GM21526 (cell line): ENCODE data around the gene TESK1.
"Not testable (repeated sequence)": the region's sequence is repeated elsewhere in the genome, so short reads cannot be mapped to it uniquely, and the experiment has no call there.

Source experiments
- ATAC-seq: cut with Tn5 transposase; IDR thresholded peaks from one replicate; pipeline ENCODE4 v1.9.1; 2021; ENCODE audit warnings: moderate library complexity; ENCODE audit not compliant: unreplicated experiment, low FRiP score

TESK1 gene

DNA sequence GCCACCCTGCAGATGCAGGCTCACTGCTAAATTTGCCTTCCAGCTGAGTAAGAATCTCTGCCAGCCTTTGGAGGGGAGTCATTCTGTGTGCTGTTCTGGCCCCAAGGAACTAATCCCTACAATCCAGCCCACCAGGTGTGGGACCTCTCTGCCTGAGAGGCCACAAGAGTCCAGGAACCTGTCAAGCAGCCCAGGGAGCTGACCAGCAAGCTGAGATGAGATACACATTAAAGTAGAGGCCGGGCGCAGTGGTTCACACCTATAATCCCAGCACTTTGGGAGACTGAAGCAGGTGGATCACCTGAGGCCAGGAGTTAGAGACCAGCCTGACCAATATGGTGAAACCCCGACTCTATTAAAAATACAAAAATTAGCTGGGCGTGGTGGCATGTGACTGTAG lies 7.0 kb downstream of the TESK1 start:
- not testable (repeated sequence) for ATAC-seq

DNA sequence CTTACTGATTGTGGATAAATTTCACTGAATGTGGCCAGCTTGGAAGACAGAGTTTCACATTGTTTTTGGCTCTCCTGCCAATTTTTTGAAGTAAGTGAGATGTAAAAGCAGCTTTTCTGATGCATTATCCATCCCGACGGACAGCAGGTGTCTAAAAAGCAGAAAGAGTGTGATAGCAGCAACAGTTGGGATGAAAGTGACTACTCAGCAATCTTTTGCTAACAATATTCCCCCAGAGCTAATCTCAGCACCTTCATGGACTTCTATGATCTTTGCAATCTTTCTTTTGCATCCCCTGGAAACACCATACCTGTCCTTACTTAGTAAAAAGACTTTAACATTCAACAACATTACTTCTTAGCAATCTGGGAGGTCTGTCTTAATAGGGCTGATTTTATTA lies 7.8 kb downstream of the TESK1 start:
- no peak for ATAC-seq

DNA sequence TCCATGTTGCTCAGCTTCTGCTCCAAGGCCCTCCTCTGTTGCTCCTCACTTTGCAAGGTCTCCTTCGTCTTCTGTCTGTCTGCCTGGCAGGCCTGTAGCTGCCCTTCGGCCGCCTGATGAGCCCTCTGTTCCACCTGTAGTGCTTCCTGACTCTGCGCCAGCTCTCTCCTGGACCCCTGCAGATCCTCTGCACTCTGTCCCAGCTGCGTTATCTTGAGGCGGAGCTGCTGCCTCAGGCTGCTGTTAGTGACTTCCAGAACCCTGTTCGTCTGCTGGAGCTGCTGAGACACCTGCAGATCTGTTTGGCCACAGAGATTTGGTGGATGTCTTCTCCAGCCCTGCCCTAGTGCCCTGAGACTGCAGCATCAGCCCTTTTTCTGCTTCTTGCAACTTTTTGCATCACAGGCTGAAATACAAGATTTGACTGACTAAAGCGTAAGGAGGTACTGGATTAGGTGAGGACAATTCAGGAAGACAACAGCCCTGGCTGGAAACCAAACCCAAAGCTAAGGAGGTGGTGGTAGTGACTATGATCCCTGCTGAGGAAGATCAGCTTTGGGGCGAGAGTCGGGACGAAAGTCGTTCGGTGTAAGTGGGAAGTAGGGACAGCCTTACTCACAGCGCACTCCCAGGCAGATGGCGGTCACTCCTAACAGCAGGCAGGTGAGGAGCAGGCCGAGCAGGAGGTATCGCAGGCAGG lies 11.1 kb downstream of the TESK1 start:
- no peak for ATAC-seq

DNA sequence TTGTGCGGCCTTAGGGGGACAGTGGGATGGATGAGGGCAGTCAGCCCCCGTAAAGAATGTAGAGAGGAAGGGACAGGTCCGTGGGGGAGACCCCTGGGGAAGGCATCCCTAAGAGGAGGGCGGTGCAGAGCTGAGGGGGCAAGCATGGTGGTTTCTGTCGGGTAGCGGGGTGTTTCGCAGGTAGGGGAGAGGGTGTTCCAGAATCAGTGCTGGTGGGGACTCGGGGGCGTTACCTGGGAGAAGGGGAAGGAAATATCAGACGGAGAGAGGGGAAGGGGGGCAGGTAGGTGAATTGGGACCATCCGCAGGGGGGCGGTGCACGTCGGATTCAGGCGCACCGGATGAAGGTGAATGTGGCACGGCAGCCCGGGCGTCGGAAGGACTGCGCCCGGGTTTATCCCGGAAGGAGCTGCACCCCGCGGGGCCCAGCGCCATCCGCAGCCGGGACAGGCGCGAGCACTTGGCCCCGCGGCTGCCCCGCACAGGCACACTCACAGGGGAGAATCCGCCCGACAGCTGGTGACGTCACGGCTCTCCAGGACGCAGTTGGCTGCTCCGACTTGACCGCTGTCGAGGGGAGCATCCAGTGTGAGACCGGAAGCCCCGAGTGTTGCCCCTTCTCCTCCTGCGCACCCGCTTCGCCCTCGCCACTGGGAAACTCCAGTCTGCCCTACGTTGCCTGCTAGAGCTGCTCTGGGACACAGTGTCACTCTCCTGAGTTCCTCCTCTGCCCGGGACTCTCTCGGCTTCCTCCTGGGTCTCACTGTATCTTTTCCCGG lies 11.8 kb downstream of the TESK1 start:
- ATAC-seq: no peak

DNA sequence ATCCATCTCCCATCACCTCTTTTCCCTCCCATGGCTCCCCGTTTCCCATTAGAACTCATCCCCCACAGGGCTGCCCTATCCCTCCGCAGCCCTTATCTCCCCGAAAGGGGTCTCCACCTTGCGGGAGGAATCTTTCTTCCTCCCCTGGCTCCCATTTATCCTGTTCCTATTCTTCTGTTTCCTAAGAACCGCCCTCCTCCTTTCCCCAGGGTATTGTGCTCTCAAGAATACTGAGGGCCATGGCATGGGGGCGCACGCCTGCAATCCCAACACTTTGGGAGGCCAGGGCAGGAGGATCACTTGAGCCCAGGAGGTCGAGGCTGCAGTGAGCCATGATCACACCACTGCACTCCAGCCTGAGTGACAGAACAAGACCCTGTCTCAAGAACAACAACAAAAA lies 12.5 kb downstream of the TESK1 start:
- no peak for ATAC-seq

DNA sequence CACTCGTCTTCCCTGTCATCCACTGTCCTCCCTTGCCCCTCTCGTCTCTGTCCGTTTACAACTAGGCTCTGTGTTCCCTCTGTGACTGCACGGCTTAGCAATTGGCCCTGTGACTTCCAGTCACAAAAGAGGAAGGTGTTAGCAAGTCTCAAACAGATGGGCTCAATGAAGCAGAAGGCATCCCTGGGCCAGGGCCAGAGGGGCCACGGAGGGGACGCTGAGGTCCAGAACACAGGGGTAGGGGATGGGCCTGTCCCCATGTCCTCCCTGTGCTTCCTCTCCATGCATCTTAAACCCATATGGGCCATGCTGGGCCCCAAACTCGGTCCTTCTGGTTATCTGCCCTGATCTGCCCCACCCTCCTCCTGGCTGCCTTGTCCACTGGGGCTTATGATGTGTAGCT lies 13.3 kb downstream of the TESK1 start, which contains the start of gene CD72:
Gene CD72 (minus strand): TSS at position 89 of the 403 bp plus-strand sequence. CDS start 110 bp downstream, outside the sequence.
- ATAC-seq: no peak

DNA sequence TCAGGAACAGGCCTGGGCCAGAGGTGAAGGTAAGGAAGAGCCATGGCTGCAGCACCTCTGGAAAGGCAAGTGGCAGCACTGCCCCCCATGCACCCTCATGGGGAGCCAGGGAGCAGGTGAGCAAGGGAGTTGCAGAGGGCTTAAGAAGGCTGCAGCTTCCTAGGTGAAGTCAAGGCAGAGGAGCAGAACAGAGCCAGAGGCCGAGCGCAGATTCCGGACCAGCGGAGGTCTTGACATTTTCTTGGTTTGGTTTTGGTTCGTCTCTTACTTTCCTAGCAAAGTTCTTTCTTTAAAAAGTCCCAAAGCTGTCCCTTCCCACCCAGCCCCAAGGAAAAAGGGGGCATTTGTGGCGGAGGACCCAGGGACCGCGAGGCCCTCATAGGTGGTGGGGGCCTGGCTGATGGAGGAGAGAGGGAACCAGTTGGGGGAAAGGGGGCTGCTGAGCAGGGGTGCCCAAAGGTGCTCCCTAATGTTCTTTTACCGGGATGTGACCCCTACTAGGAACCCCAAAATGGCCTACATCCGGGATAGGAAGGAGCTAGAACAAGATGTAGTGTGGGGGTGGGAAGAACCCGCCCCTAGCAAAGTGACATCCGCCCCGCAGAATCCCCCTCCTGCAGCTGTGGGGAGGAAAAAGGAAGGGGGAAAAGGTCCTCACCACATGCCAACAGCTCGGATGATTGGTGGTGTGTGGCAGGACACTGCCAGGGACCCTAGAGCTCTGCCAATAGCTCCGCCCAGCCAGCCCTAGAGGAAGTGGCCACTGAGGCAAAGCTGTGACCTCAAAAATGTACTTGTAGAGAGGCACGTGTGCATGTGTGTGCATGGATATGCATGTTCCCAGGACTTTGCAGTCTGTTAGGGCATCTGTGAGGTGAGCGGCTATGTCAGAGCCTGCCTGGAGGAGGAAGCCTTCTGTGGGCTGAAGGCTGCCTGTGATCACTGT lies 14.1 kb downstream of the TESK1 start:
- ATAC-seq: no peak

DNA sequence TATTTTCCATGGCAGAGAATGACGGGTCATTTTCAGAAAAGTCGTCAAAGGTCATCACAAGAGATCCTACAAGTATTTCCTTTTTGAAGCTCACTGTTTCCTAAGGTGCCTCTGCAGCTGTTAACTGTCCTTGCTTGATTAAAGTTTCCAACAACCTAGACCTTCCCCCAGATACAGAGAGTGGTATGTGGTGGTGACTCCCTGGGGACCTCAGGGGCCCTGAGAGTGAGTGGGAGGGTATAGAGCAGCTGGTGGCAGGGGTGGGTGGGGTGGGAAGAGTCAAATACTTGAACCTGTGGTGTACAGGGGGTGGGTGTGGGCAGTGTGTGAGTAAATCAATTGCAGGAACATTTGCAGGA lies 14.7 kb downstream of the TESK1 start:
- ATAC-seq: no peak

DNA sequence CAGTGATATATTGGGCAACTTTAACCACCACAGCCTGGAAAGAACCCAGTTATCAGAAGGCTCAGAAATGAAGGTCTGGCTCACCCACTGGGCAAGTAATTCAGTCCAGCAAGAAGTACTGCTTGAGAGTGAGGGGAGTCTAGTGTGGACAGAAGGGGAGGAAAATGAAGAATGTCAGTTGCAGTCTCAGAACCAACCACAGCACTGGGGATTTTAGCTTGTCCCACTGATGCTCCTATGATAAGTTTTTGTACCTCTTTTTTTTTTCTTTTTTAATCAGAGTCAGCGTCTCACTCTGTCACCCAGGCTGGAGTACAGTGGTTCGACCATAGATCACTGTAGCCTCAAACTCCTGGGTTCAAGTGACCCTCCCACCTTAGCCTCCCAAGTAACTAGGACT lies 22.5 kb downstream of the TESK1 start:
- ATAC-seq: no peak

DNA sequence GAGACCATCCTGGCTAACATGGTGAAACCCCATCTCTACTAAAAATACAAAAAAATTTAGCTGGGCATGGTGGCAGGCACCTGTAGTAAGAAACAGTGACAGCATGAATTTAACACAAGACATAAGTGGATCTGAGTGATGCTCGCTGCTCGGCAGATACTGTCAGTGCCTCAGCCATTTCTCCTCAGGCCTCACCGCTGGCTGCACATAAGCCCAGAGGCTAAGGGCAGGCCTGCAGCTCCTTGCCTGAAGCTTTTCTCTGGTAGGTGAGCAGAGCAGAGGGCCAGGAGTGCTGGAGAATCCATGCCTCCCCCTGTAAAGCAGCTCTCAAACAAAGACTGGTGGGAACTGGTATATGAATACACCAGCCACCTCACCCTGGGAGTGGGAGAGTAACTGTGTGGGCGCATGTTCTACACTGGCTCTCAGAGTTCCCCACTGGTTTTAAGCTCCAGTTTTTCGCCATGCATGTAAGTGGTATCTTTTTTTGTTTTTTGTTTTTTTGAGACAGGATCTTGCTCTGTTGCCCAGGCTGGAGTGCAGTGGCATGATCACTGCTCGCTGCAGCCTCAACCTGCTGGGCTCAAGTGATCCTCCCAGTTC lies 23.4 kb downstream of the TESK1 start:
- no peak for ATAC-seq

DNA sequence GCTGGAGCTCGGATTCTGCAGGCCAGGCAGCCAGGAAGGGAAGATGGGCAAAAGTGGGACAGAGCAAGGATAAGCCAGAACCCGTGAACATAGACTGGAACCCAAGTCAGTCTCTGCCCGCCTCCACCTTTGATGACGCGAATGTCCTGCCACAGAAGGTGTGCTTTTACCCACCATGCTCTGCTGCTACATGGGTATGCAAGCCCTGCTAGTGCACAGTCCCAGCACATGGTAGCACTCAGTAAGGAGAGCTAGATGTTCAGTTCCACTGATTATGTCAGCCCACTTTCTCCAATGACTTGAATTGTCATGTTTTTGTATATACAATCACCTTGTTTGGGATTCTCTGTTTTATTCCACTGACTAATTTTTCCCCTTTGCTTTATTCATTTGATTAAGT lies 24.5 kb downstream of the TESK1 start:
- no peak for ATAC-seq

DNA sequence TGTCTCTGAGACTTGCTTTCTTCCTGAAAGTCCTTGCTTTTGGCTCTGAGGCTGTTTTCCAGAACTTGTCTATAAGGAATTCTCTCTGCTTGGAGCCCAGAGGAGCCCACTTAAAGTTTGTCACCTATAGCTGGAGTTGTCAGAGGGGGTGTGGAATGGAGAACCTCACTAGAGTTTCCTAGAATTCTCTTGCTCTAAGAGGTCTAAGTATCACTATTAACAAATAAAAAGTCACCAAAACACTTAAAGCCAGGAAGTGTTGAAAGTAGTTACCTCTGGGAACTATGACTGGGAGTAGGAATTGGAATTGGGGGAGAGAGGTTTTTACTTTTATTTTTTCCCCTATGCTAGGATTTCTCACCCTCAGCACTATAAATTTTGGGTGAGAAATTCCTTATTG lies 30.7 kb downstream of the TESK1 start:
- ATAC-seq: no peak

DNA sequence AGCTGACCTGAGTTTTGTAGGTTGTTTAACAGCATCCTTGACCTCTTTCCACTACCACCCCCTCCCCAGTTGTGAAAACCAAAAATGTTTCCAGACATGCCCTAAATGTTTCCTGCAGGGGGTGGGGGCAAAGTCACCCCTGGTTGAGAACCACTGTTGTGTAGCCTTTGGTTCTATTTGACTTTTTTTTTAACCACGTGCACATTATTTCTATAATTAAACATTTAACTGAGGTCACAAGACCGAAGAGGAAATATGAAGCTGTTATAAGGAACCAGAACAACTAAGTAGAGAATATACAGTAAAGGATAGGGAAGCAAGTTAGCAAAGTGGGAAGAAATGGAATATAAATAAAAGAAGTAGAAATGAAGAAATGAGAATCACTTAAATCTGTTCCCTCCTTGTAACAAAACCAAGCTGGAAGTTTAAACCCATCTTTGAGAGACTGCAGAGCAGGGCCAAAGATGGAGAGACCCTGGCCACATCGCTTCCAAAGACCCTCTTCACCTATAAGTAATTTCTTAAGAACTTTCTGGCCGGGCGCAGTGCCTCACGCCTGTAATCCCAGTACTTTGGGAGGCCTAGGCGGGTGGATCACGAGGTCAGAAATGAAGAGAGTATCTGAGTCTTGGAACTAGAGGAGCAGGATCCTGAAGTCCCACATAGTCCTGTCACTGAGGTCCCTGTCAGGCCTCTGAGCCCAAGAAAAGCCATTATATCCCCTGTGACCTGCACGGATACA lies 31.2 kb downstream of the TESK1 start:
- ATAC-seq: no peak

DNA sequence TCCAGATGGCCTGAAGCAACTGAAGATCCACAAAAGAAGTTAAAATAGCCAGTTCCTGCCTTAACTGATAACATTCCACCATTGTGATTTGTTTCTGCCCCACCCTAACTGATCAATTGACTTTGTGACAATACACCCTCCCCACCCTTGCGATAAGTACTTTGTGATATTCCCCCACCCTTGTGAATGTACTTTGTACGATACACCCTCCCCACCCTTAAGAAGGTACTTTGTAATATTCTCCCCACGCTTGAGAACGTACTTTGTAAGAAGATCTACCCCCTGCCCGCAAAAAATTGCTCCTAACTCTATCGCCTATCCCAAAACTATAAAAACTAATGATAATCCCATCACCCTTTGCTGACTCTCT lies 31.8 kb downstream of the TESK1 start:
- ATAC-seq: not testable (repeated sequence)

DNA sequence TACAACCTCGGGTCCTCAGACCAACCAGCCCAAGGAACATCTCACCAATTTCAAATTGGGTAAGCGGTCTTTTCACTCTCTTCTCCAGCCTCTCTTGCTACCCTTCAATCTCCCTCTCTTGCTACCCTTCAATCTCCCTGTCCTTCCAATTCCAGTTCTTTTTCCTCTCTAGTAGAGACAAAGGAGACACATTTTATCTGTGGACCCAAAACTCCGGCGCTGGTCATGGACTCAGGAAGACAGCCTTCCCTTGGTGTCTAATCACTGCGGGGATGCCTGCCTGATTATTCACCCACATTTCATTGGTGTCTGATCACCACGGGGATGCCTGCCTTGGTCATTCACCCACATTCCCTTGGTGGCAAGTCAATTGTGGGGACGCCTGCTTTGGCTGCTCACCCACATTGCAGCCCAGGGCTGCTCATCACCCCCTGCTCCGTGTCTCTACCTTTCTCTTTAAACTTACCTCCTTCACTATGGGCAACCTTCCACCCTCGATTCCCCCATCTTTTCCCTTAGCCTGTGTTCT lies 32.4 kb downstream of the TESK1 start:
- not testable (repeated sequence) for ATAC-seq

DNA sequence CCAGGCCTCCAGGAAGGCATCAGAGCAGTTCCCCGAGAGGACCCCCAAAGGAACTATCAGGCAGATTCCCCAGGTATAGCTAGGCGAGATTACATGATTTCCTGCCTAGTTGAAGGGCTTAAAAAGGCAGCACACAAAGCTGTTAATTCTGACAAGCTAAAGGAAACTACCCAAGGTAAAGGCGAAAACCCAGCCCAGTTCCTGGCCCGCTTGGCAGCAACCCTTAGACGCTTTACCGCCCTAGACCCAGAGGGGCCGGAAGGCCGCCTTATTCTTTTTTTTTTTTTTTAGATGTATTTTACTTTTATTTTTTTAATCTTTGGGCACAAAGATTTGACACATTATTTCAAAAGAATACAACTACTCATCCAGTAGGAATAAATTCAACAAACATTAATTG lies 33.7 kb downstream of the TESK1 start:
- not testable (repeated sequence) for ATAC-seq

DNA sequence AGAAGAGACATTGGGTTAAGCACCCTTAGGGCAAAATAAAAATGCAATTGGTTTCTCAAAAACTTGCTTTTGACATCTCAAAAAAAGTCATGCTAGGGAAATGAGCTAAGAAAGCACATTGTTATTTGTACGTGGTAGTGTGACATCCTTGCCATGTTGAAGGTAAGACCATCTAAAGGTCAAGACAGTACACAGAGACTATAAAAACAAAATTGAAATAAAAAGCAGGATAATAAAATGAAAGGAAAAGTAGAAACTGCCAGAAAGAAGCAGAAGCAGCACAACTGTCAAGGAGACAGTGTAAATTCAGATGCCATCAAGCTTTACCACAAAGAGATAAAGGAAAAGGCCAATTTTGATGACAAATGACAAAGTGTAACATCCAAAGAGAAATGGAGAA lies 34.2 kb downstream of the TESK1 start:
- ATAC-seq: not testable (repeated sequence)

DNA sequence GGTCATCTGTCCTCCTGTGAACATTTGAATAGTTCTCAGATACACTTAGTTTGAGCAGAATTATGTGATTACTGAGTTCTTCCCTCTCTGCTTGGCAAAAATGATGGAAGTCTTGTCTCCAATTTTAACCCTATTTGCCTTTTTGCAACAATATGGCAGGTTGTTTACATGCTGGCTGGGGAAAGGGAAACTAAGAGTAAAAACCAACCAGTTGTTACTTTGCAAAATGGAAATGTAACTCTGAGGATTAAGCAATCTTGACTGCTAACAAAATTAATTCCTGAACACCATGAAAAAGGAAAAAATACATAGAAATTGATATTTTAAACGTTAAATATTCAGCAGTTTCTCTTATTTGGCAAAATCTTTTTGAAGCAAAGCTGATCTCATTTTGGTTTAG lies 34.6 kb downstream of the TESK1 start:
- ATAC-seq: no peak

DNA sequence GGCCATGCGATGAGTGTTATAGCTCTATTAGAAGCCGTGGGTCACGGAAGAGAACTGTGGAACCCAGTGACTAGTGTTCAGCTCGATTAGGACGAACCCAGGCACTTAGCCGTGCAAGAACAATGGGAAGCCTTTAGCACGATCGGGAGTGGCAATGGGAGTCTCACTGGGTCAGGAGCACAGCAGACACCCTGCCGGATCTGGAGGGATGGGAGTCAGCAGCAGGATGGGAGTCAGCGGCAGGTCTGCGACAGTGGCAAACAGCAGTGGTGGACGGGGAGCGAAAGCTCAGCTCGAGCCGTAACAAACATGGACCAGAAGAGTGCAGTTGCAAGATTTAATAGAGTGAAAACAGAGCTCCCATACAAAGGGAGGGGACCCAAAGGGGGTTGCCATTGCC lies 35.4 kb downstream of the TESK1 start:
- ATAC-seq: not testable (repeated sequence)

DNA sequence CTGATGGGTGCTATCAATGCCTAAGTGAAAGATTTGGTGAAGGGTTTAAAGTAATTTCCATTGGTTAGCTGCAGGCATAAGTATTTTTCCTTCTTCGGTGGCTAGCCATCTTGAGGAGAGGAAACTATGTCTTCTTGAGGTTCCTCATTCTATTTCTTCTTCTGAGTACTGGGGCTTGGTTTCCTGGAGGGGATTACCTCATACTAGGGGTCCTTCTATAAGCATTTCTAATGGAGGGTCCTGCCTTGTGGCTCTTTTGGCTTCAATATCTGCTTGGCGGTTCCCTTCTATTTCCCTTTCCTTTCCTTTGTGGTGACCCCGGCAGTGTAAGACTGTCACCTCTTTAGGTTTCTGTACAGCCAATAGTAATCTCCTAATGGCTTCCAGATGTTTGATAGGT lies 36.4 kb downstream of the TESK1 start:
- ATAC-seq: not testable (repeated sequence)
